GM21447 (cell line): ENCODE measurements around the gene LPIN1.
"Not testable (repeated sequence)": the region's sequence is repeated elsewhere in the genome, so short reads cannot be mapped to it uniquely, and the experiment has no call there.

ENCODE experiments used
- ATAC-seq: cut with Tn5 transposase; IDR thresholded peaks from one replicate; pipeline ENCODE4 v1.9.1; 2021; ENCODE audit not compliant: unreplicated experiment

The LPIN1 gene

GRCh38 chr2:11716689-11717321 lies 29.6 kb upstream of the LPIN1 start:
- no peak for ATAC-seq

DNA sequence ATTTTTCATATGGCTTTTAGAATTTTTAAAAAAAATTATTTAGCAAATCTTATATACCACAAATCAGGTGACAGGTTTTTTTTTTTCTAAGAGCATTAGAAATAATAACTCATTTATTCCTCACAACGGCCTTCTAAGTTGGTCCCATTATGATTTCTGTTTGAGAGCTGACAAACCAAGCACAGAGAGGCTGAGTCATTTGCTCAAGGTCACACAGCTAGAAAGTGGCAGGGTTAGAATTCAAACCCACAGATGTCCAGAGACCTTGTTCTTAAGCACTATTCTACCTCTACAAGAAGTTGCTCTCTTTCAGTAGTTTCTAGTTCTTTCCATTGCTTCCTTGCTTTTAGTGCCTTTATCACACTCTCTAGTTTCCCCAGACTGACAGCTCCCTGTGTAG lies 28.8 kb upstream of the LPIN1 start:
- no peak for ATAC-seq

- ATAC-seq, result no peak
Observed at GRCh38 chr2:11718606-11719005, 27.8 kb upstream of the LPIN1 start.

GRCh38 chr2:11719230-11719977 lies 27.0 kb upstream of the LPIN1 start:
- ATAC-seq, result no peak

DNA sequence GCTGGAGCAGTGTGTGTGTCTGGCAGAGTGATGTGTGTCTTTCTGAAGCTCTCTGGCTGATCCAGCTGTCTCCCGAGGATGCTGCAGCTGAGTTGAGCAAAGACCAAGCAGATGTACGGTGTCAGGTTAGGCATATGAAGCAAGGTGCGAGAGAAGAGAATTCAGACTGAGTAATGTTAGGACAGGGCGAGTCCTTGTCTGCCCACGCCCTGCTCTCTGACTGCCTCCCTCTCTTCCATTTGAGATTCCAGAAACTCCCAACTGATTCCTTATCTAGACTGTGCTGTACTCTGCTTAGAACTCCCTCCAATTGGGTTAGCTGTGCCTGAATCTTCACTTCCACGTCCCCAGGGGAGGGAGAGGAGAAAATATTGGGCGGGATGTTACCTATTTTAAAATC lies 25.7 kb upstream of the LPIN1 start:
- no peak for ATAC-seq

- ATAC-seq, result no peak
Observed at GRCh38 chr2:11722292-11723060, 24.0 kb upstream of the LPIN1 start.

- no peak for ATAC-seq
Observed at GRCh38 chr2:11723061-11723371, 23.4 kb upstream of the LPIN1 start.

GRCh38 chr2:11724151-11724550 lies 22.3 kb upstream of the LPIN1 start:
- ATAC-seq, result no peak

GRCh38 chr2:11726384-11726783 lies 20.0 kb upstream of the LPIN1 start:
- ATAC-seq, result no peak

- no peak for ATAC-seq
Observed at GRCh38 chr2:11729362-11730212, 16.8 kb upstream of the LPIN1 start.

GRCh38 chr2:11731214-11731984 lies 15.0 kb upstream of the LPIN1 start:
- ATAC-seq, result not testable (repeated sequence)

DNA sequence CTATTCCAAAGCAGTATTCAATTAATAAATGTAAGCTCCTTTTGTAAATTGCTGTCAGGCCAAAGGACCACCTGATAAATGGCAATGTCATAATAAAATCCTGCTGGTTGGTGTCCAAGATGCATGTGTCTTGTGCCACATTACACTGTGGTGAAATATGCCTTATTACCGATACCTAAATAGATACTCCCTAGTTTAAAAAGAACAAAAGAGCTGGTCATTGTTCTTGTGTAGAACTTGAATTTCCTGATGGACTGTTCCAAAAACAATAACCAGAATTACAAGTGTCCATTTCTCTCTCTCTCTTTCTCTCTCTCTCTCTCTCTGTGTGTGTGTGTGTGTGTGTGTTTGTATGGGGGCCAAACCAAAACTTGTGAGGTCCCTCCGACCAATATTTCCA lies 13.8 kb upstream of the LPIN1 start:
- ATAC-seq, result no peak

GRCh38 chr2:11737852-11738251 lies 8.6 kb upstream of the LPIN1 start:
- ATAC-seq, result not testable (repeated sequence)

- ATAC-seq, result no peak
Observed at GRCh38 chr2:11738589-11739436, 7.6 kb upstream of the LPIN1 start.

- ATAC-seq, result no peak
Observed at GRCh38 chr2:11740723-11741122, 5.7 kb upstream of the LPIN1 start.

GRCh38 chr2:11742317-11742701 lies 4.1 kb upstream of the LPIN1 start:
- no peak for ATAC-seq

DNA sequence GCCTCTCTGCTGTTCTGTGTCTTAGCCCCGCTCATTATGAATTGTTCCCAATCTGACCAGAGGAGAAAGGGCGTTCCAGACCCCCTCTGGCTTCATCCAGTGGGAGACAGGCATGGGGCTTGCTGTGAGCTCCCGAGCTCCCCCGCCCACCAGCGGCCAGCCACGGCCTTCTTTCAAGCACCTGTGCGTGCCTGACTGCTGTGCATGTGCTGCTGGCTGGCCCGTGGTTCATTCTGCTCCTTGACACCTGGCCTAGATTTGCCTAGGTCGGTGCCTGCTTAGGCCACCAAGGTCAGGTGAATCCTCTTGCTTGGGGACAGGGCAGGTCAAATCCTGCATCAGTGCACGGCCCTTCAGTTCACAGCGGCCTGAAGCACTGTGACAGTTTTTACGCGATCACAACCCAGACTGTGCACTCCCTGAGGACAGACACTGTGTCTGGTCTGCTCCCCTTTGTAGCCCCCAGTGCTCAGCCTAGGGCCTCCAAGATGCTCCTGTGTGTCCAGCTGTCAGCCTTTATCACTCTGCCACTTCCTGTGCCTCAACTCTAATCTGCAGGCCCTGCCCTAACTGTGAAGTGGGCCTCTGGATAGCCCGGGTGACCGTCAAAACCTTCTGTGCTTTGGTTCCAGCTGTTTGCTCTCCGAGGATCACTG lies 3.6 kb upstream of the LPIN1 start:
- no peak for ATAC-seq

DNA sequence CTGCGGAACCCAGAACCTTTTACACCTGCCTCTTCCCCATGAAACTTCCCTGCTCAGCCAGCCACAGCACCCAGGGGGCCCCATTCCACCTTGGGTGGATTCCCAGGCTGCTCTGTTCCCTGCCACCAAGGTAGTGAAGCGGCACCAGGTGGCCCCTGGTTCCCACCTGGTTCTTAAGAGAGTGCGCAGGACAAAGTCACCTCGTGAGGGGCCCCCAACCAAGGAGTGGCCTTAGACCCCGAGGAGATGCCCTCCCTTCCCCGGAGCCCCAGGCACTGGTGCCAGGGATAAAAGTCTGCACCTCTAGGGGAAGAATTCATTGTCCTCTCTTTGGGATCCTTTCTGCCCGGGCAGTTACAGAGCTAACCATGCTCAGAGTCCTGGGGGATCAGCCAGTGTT lies 3.1 kb upstream of the LPIN1 start:
- ATAC-seq, result no peak
